Measurements from ENCODE around the gene TMPRSS7.

TMPRSS7 gene

GRCh38 chr3:112056451-112056929 is 22.0 kb downstream of the TMPRSS7 start:
- DNase-seq (ENCODE audit: low read depth in 1 of 2, low spot score in 1 of 2) = no peak

- no peak for DNase-seq (ENCODE audit: low read depth in 1 of 2, low spot score in 1 of 2)
Observed at GRCh38 chr3:112059497-112059896, 25.0 kb downstream of the TMPRSS7 start.

- DNase-seq (ENCODE audit: low read depth in 1 of 2, low spot score in 1 of 2) = no peak
Observed at GRCh38 chr3:112061152-112061551, 26.6 kb downstream of the TMPRSS7 start.

- DNase-seq (ENCODE audit: low read depth in 1 of 2, low spot score in 1 of 2) = peak in 1 of 2 donors; percentile 48
Observed at GRCh38 chr3:112072387-112073060, 38.0 kb downstream of the TMPRSS7 start.

GRCh38 chr3:112074006-112074405 is 39.5 kb downstream of the TMPRSS7 start:
- DNase-seq (ENCODE audit: low read depth in 1 of 2, low spot score in 1 of 2) = no peak

GRCh38 chr3:112074616-112075497 is 40.3 kb downstream of the TMPRSS7 start:
- DNase-seq (ENCODE audit: low read depth in 1 of 2, low spot score in 1 of 2) = no peak

GRCh38 chr3:112078125-112079083 is 43.9 kb downstream of the TMPRSS7 start:
- DNase-seq (ENCODE audit: low read depth in 1 of 2, low spot score in 1 of 2) = no peak

- no peak for DNase-seq (ENCODE audit: low read depth in 1 of 2, low spot score in 1 of 2)
Observed at GRCh38 chr3:112083239-112083638, 48.7 kb downstream of the TMPRSS7 start.

GRCh38 chr3:112084980-112085705 is 50.6 kb downstream of the TMPRSS7 start:
- no peak for DNase-seq (ENCODE audit: low read depth in 1 of 2, low spot score in 1 of 2)

GRCh38 chr3:112085735-112086075 is 51.2 kb downstream of the TMPRSS7 start:
- DNase-seq (ENCODE audit: low read depth in 1 of 2, low spot score in 1 of 2) = no peak

GRCh38 chr3:112086076-112086854 is 51.7 kb downstream of the TMPRSS7 start, which contains the start of gene C3orf52:
Gene C3orf52 (plus strand): TSS chr3:112086389. CDS start chr3:112086408, 19 bp downstream.
- DNase-seq (ENCODE audit: low read depth in 1 of 2, low spot score in 1 of 2) = peak; percentile 12 to 31

- no peak for DNase-seq (ENCODE audit: low read depth in 1 of 2, low spot score in 1 of 2)
Observed at GRCh38 chr3:112086875-112087524, 52.5 kb downstream of the TMPRSS7 start.

- no peak for DNase-seq (ENCODE audit: low read depth in 1 of 2, low spot score in 1 of 2)
Observed at GRCh38 chr3:112087746-112088145, 53.2 kb downstream of the TMPRSS7 start.

- DNase-seq (ENCODE audit: low read depth in 1 of 2, low spot score in 1 of 2) = no peak
Observed at GRCh38 chr3:112088944-112089343, 54.4 kb downstream of the TMPRSS7 start.

GRCh38 chr3:112089956-112090886 is 55.7 kb downstream of the TMPRSS7 start:
- DNase-seq (ENCODE audit: low read depth in 1 of 2, low spot score in 1 of 2) = no peak

GRCh38 chr3:112090887-112091586 is 56.5 kb downstream of the TMPRSS7 start:
- no peak for DNase-seq (ENCODE audit: low read depth in 1 of 2, low spot score in 1 of 2)

GRCh38 chr3:112092496-112093179 is 58.1 kb downstream of the TMPRSS7 start:
- no peak for DNase-seq (ENCODE audit: low read depth in 1 of 2, low spot score in 1 of 2)

Measured in stimulated activated CD4-positive, alpha-beta T cell treated with anti-CD3 and anti-CD28 coated beads, Interleukin-15, amount 100 ng/mL, for 1 hour (primary cell).